Fibroblast of the conjunctiva (primary cell): Measurements from ENCODE around the gene KLHL22.
A peak's percentile ranks its signal among the peaks of the same experiment; 100 is the strongest.
"Not testable (repeated sequence)": the region's sequence is repeated elsewhere in the genome, so short reads cannot be mapped to it uniquely, and the experiment has no call there.

ENCODE experiments used
- DNase-seq: peaks from one replicate; pipeline ENCODE4 v3.0.0-alpha.2; 2010; ENCODE audit warnings: low read depth

The KLHL22 gene

GRCh38 chr22:20503816-20504215, 8.2 kb upstream of the KLHL22 start:
- DNase-seq, result no peak

DNA sequence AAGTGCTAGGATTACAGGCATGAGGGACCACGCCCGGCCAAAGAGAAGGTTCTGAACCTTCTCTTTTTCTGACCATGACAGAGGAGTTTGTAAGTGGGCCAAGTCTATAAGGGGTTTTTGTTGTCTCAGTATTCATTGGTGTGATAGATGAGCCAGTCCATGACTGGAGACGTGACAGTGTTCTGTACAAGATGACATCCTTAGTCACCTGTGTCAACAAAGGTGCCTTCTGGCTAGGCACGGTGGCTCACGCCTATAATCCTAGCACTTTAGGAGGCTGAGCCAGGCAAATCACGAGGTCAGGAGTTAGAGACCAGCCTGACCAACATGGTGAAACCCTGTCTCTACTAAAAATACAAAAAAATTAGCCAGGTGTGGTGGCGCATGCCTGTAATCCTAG, 4.2 kb upstream of the KLHL22 start:
- DNase-seq, result no peak

- DNase-seq, result no peak
Observed at GRCh38 chr22:20498913-20499312, 3.3 kb upstream of the KLHL22 start.

DNA sequence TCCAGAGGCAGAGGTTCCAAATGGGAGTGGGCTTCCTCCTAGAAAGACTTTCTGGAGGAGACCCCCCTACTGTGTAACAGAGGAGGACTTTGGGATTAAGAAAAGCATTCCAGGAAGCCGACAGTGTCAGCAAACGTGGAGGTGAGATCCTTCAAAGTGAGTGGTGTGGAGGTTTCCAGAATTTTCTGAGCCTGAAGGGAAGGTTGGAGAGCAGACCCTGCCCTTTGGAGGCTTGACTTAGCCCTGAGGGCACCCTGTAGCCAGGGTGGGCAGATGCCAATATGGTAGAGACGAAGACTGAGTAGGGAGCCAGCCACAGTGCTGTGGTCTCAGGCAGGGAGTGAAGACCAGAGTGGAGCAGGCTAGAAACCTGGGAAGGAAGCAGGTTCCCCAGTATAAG, 1.8 kb upstream of the KLHL22 start:
- DNase-seq, result no peak

DNA sequence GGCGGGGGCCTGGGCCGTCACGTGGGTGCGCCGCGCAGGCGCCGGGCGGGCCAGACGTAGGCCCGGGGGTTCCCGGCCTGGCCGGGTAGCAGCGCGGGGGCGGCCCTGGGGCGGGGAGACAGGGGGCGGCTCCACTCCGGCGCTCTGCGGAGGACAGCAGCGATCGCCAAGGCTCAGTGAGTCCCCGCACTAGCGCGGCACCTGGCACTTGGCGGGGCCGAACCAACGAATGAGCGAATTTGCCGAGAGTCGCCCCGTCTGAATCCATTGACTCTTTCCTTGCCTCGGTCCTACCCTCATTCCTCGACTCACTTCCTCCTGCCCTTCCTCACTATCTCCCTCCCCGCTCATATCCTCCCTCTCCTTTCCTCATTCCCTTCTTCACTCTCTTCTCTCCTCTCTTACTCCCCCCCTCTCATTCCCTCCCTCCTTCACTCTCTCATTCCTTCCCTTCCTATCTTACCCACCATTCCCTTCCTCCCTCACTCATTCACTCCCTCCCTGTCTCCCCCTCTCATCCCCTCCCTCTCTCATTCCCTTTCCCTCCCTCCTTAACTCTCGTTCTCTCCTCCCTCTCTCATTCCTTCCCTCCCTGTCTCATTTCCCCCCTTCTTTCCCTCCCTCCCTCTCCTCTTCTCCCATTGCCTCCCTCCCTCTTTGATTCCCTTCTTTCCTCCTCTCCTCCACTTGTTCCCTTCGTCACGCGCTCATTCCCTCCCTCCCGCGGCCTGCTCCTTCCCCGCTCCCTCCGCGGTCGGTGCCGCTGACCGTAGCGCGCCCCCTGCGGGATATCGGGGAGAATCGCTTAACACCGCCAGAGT, 476 bp upstream of the KLHL22 start:
- DNase-seq, result peak; percentile 65

- DNase-seq, result no peak
Observed at GRCh38 chr22:20491346-20491745, 4.2 kb downstream of the KLHL22 start.

- DNase-seq, result no peak
Observed at GRCh38 chr22:20490941-20491307, 4.7 kb downstream of the KLHL22 start.

- no peak for DNase-seq
Observed at GRCh38 chr22:20490183-20490940, 5.2 kb downstream of the KLHL22 start.

- no peak for DNase-seq
Observed at GRCh38 chr22:20488946-20489345, 6.6 kb downstream of the KLHL22 start.

- DNase-seq, result no peak
Observed at GRCh38 chr22:20487715-20488114, 7.9 kb downstream of the KLHL22 start.

DNA sequence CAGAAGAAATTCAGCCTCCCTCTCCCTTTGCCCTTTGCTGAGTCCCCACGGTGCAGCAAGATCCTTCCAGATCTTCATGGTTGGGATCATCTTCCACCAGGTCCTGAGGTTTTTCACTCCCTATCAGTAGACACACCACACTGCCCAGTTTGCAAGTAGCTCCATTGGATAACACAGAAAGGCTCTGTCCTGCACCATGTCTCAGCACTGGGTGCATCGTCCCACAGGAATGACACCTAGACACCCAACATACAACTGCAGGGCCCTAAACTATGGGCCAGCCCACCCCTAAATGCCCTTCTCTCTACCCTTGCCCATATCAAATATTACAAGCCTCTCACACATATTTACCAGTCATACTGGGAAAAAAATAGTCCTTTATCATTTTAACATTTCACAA, 9.4 kb downstream of the KLHL22 start:
- DNase-seq, result no peak

GRCh38 chr22:20484948-20485683, 10.5 kb downstream of the KLHL22 start:
- DNase-seq, result no peak

DNA sequence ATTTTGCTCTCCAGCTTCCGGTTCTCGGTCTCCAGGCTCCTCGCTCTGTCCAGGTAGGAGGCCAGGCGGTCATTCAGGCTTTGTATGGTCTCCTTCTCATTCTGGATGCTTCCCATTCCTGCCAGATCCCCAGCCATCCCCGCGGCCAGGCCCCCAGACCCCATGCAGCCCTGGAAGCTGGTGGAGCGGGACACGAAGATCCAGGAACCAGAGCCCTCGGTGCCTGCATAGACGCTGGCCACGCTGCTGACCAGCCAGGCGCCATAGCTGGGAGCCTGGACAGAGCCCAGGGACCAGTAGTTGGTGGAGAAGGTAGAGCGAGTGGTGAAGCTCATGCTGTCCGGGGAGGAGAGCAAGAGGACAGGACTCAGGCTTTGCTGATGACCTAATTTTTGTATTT, 11.8 kb downstream of the KLHL22 start:
- no peak for DNase-seq

- DNase-seq, result not testable (repeated sequence)
Observed at GRCh38 chr22:20483143-20483506, 12.5 kb downstream of the KLHL22 start.

GRCh38 chr22:20479612-20480196, 15.9 kb downstream of the KLHL22 start:
- no peak for DNase-seq

DNA sequence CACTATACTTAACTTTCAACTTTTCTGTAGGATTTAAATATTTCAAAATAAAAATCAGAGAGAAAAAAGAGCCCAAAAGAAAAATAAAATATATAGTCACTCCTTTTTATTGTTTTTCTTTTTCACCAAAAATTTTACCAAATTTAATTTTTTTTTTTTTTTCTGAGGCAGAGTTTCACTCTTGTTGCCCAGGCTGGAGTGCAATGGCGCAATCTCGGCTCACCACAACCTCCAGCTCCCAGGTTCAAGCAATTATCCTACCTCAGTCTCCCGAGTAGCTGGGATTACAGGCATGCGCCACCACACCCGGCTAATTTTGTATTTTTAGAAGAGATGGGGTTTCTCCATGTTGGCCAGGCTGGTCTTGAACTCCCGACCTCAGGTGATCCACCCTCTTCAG, 17.5 kb downstream of the KLHL22 start:
- DNase-seq, result not testable (repeated sequence)

DNA sequence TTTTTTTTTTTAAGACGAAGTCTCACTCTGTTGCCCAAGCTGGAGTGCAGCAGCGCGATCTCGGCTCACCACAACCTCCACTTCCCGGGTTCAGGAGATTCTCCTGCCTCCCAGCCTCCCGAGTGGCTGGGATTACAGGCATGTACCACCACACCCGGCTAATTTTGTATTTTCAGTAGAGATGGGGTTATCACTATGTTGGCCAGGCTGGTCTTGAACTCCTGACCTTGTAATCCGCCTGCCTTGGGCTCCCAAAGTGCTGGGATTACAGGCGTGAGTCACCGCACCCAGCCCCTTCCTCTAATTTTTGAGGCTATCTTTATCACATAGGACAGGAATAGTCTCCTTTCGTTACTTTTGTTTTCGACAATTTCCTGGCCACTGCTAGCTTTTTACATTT, 20.0 kb downstream of the KLHL22 start:
- DNase-seq, result not testable (repeated sequence)

GRCh38 chr22:20475115-20475436, 20.5 kb downstream of the KLHL22 start:
- DNase-seq, result no peak

GRCh38 chr22:20472629-20473442, 22.8 kb downstream of the KLHL22 start:
- DNase-seq, result no peak

- DNase-seq, result no peak
Observed at GRCh38 chr22:20471126-20471833, 24.3 kb downstream of the KLHL22 start.

- DNase-seq, result not testable (repeated sequence)
Observed at GRCh38 chr22:20470525-20470924, 25.1 kb downstream of the KLHL22 start.
